Measurements from ENCODE around the gene DMTF1. TPM values are rescaled to one million over a fixed set of nuclear protein-coding genes. Genes with fewer than 3 reads are reported as not detected.
A peak's percentile ranks its signal among the peaks of the same experiment; 100 is the strongest.

Gene DMTF1
- total RNA-seq, 1 donor from 2014 or later: 81.7 TPM

DNA sequence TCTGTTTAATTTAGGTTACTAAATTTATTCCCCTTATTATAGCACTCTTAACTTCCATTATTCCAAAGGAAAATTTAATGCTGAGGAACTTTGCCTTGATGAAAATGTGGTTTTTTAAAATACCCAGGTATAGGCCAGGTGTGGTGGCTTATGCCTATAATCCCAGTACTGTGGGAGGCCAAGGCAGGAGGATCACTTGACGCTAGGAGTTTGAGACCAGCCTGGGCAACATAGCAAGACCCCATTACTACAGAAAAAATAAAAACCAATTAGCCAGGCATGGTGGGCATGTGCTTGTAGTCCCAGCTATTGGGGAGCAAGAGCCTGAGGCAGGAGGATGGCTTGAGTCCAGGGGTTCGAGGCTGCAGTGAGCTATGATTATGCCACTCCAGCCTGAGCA, 34.9 kb downstream of the DMTF1 start:
- intact Hi-C loops (cut with DNase I): no loop called here
- no peaks in the 10 kb centered on the region for H3K27me3 ChIP-seq (ENCODE audit: low read depth)
- H3K4me3 ChIP-seq: no peak overlapping the region
- no peaks in the 10 kb centered on the region for H3K4me1 ChIP-seq
- no peak for DNase-seq
- no peak for ATAC-seq
- peaks cover 98% of the 10 kb centered on the region for H3K36me3 ChIP-seq
- no peak overlapping the region for H3K27ac ChIP-seq
- H3K9me3 ChIP-seq: no peaks in the 10 kb centered on the region
- TF ChIP-seq, protein P1, sequence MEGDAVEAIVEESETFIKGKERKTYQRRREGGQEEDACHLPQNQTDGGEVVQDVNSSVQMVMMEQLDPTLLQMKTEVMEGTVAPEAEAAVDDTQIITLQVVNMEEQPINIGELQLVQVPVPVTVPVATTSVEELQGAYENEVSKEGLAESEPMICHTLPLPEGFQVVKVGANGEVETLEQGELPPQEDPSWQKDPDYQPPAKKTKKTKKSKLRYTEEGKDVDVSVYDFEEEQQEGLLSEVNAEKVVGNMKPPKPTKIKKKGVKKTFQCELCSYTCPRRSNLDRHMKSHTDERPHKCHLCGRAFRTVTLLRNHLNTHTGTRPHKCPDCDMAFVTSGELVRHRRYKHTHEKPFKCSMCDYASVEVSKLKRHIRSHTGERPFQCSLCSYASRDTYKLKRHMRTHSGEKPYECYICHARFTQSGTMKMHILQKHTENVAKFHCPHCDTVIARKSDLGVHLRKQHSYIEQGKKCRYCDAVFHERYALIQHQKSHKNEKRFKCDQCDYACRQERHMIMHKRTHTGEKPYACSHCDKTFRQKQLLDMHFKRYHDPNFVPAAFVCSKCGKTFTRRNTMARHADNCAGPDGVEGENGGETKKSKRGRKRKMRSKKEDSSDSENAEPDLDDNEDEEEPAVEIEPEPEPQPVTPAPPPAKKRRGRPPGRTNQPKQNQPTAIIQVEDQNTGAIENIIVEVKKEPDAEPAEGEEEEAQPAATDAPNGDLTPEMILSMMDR (IDR thresholded peaks at IDR 0.05): no peak

DNA sequence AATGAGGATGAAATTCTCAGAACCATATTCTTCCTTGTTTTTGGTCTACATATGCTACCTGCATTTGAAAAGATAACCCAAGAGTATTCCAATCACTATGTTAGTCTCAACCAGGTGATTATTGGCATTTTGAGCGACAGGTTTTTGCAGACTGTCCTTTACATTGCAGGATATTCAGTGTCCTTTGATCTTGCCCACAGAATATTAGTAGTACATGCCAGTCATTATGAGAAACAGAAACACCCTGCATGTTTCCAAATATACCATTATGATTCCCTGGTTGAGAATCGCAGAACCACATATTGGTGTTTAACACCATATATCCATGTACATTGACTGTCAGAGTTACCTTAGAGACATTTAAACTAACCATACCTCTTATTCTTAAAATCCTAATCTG, 36.7 kb downstream of the DMTF1 start:
- TF ChIP-seq, protein P1 (IDR thresholded peaks at IDR 0.05): no peak
- DNase-seq (no peak), ATAC-seq (no peak)
- Histone ChIP-seq H3K27me3 (ENCODE audit: low read depth) (no peaks in the 10 kb centered on the region), H3K36me3 (peaks cover 98% of the 10 kb centered on the region), H3K4me3 (no peak overlapping the region), H3K9me3 (no peaks in the 10 kb centered on the region), H3K4me1 (no peaks in the 10 kb centered on the region), H3K27ac (no peak overlapping the region)
- intact Hi-C loops (cut with DNase I): no loop called here

DNA sequence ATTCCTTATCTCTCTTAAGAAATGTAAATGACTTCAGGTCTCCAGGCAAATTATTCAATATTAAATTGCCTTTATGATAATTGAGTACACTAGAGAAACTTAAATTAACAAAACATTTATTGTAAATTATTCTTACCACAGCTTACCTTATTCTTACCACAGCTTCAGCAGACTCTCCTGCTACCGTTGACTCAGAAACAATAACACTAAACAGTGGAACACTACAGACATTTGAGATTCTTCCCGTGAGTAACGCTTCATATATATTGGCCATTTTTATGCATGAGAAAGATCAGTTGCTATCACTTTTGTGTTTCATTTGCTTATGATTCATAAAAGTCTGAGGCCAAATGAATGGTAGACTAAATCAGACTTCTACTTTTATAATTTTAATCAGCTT, 38.5 kb downstream of the DMTF1 start:
- Histone ChIP-seq H3K4me3 (no peak overlapping the region), H3K27ac (no peak overlapping the region), H3K27me3 (ENCODE audit: low read depth) (no peaks in the 10 kb centered on the region), H3K9me3 (no peaks in the 10 kb centered on the region), H3K36me3 (peaks cover 98% of the 10 kb centered on the region), H3K4me1 (no peaks in the 10 kb centered on the region)
- ATAC-seq (no peak), DNase-seq (no peak)
- intact Hi-C loops (cut with DNase I): no loop called here
- TF ChIP-seq, protein P1 (IDR thresholded peaks at IDR 0.05): no peak

DNA sequence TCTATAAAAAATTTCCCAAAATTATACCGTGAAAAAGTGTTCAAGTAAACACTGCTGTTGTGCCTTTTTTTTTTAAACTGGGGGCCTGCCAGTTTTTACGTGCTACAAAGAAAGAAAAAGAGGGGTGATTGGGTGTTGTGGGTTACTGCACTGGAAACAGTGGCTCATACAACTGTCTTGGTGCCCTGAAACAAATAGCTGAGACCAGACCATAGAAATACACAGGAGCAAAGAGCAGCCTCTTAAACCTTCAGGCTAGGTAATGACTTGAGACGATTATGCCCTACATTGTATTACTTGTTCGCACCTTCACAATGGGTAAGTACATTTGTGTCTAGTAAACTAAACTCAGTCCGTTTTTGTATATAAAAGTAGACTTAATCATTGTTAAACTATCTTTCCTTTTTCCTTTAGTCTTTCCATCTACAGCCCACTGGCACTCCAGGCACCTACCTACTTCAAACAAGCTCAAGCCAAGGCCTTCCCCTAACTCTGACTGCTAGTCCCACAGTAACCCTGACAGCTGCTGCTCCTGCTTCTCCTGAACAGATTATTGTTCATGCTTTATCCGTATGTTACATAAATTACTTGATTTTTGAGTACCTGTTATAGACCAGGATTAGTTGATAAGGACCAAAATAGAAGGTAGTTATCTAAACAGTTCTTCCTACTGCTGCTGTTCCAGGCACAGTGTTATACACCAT, 40.7 kb downstream of the DMTF1 start:
- no peak overlapping the region for H3K4me3 ChIP-seq
- ATAC-seq (peak in 1 of 2 donors; percentile 22), DNase-seq (no peak)
- no peaks in the 10 kb centered on the region for H3K4me1 ChIP-seq
- H3K36me3 ChIP-seq: peaks cover 100% of the 10 kb centered on the region
- H3K27ac ChIP-seq: no peak overlapping the region
- intact Hi-C loops (cut with DNase I): no loop called here
- TF ChIP-seq, protein P1 (IDR thresholded peaks at IDR 0.05): no peak
- no peaks in the 10 kb centered on the region for H3K9me3 ChIP-seq
- no peaks in the 10 kb centered on the region for H3K27me3 ChIP-seq (ENCODE audit: low read depth)

DNA sequence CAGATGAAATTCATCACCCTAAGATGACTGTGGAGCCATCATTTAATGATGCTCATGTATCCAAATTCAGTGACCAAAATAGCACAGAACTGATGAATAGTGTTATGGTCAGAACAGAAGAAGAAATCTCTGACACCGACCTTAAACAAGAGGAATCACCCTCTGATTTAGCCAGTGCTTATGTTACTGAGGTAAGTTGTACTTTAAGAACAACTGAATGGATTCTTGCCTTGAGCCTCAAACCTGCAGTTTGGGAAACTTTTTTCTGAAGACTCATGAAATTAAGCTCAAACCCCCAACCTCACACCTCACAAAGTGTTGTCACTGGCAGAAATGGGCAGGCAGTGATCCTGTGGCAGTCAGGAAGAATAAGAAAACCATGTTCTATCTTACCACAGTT, 41.7 kb downstream of the DMTF1 start:
- H3K4me1 ChIP-seq: peaks cover 10% of the 10 kb centered on the region
- DNase-seq (no peak), ATAC-seq (no peak)
- H3K27me3 ChIP-seq (ENCODE audit: low read depth): no peaks in the 10 kb centered on the region
- H3K36me3 ChIP-seq: peaks cover 100% of the 10 kb centered on the region
- H3K9me3 ChIP-seq: no peaks in the 10 kb centered on the region
- TF ChIP-seq, protein P1 (IDR thresholded peaks at IDR 0.05): no peak
- intact Hi-C loops (cut with DNase I): no loop called here
- H3K4me3 ChIP-seq: no peak overlapping the region
- H3K27ac ChIP-seq: no peak overlapping the region

All from lower lobe of right lung (tissue), 2 donors.